NCI-H460 (cell line): ENCODE data around the gene ACACB. TPM values are rescaled to one million over a fixed set of nuclear protein-coding genes. Genes with fewer than 3 reads are reported as not detected.
"Not testable (repeated sequence)": the region's sequence is repeated elsewhere in the genome, so short reads cannot be mapped to it uniquely, and the experiment has no call there.

Source experiments
- DNase-seq: peaks from one replicate; pipeline ENCODE4 v3.0.0-alpha.2; 2016; ENCODE audit warnings: low read depth; ENCODE audit errors: extremely low read depth
- total RNA-seq: library from RNA; depleted of rRNA; stranded (reverse); fragments of >200 nt; shearing (Covaris generic); gene quantifications from 2 replicates; pipeline ENCODE4 v1.2.3, GENCODE V29; 2014

Gene ACACB
- total RNA-seq, 1 experiment from 2014 or later, result 2.5 TPM

- no peak for DNase-seq
Measured at GRCh38 chr12:109139360-109139759, 23.0 kb downstream of the ACACB start.

DNA sequence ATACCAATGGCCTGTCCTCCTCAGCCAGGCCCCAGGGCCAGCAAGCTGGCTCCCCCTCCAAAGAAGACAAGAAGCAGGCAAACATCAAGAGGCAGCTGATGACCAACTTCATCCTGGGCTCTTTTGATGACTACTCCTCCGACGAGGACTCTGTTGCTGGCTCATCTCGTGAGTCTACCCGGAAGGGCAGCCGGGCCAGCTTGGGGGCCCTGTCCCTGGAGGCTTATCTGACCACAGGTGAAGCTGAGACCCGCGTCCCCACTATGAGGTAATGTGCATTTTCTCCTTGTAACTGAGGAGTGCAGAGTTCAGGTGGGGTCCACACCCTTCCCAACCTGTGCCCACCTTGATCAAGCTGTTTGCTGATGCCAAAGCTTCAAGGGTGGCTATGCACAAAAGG, 23.4 kb downstream of the ACACB start:
- no peak for DNase-seq

- no peak for DNase-seq
Measured at GRCh38 chr12:109140560-109140959, 24.2 kb downstream of the ACACB start.

DNA sequence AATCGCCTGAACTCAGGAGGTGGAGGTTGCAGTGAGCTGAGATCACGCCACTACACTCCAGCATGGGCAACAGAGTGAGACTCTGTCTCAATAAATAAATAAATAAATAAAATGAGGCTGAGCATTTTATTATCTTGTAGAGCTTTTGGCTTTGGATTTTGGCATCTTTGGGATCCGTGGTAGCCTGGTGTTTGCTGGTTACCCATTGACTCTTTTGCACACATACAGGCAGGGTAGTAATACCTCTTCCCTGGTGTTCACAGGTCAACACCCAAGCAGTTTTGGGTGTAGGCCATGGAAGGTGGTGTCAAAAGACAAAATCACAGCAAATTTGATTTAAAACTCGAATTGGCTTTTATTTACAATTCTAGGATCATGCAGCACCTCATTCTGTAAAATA, 27.8 kb downstream of the ACACB start:
- no peak for DNase-seq

- not testable (repeated sequence) for DNase-seq
Measured at GRCh38 chr12:109147126-109147525, 30.7 kb downstream of the ACACB start.

DNA sequence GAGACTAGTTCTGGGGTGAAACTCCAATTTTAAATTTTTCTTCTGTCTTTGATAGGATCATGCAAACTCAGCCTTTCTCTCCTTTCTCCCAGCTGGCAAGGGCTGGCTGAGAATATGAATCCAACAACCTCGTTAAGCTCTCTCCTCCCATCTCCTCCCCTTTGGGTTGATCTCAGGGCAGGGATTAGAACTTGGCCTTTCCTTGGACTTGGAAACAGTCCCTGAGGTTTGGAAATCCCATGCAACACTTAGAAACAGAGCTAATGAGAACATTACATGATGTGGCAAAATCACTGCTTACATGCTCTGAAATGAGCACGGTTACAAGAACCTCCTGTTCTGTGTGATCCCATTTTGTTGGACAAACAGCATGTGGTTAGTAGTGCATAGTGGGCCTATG, 31.6 kb downstream of the ACACB start:
- DNase-seq, result no peak

DNA sequence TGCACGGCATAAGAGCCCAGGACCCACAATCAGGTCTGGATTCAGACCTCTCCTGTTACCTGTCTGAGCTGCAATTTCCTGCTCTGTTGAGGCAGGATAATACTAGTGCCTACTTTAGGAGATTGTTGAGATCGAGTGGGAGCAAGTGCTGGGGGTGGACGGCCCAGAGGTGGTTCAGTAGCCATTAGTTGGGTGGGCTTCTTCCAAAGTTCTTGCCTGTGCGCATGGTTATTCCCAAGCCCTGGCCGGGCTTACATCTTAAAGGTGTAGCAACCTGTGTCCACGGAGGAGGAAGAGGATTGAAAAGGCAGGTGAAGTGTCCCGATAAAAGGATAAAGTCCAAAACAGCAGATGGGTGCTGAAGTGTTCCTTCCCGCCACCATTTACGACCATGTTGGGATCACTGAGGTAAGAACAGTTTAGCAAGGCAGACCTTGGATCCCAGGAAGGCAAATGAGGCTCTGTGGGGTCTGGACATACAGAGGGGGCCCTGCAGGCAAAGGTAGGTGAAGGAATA, 33.8 kb downstream of the ACACB start:
- no peak for DNase-seq

- no peak for DNase-seq
Measured at GRCh38 chr12:109151457-109151856, 35.1 kb downstream of the ACACB start.

DNA sequence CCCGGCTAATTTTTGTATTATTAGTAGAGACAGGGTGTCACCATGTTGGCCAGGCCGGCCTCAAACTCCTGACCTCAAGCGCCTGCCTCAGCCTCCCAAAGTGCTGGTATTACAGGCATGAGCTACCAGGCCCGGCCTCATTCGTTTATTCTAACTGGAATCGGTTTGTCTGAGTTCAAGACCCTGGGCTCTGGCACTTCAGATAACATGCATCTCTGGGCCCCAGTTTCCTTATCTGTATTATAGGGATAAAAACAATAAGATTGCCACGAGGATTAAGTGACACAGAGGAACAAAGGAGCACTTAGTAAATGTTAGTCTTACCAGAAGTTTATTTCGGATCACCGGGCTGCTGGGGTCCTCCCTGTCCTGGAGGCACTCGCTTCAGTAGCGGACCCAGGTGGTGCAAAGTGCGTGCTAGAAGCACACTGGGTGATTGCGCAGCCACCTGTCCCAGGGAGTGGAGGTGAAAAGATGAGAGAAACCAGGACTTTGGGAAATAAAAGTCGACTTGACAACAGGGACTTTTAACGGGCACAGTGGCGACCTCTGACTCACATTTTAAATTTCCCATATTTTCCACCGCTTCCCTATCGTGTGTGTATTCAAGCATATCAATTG, 37.5 kb downstream of the ACACB start:
- no peak for DNase-seq

GRCh38 chr12:109154451-109155438, 38.4 kb downstream of the ACACB start:
- DNase-seq, result peak; percentile 69

- no peak for DNase-seq
Measured at GRCh38 chr12:109156036-109156435, 39.6 kb downstream of the ACACB start.

DNA sequence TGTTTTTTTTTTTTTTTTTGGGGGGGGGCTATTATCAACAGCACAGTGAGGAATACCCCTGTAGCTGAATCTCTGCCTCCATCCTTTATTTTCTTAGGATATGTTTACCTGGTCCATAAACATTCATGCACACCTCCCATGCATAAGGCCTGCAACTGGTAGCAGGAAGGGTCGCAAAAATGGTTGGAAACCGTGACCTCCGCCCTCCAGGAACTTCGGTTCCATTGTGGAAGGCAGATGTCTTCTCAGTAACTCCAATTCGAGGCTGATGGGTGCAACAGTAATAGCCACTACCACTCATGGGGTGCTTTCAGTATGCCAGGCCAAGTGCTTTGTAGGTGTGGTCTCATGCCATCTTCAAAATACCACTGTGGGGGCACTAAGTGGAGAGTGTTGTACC, 40.2 kb downstream of the ACACB start:
- DNase-seq, result no peak

GRCh38 chr12:109157986-109158385, 41.6 kb downstream of the ACACB start:
- no peak for DNase-seq

GRCh38 chr12:109160433-109160832, 44.0 kb downstream of the ACACB start:
- no peak for DNase-seq

GRCh38 chr12:109160873-109161272, 44.5 kb downstream of the ACACB start:
- no peak for DNase-seq

GRCh38 chr12:109162551-109162950, 46.2 kb downstream of the ACACB start:
- no peak for DNase-seq

DNA sequence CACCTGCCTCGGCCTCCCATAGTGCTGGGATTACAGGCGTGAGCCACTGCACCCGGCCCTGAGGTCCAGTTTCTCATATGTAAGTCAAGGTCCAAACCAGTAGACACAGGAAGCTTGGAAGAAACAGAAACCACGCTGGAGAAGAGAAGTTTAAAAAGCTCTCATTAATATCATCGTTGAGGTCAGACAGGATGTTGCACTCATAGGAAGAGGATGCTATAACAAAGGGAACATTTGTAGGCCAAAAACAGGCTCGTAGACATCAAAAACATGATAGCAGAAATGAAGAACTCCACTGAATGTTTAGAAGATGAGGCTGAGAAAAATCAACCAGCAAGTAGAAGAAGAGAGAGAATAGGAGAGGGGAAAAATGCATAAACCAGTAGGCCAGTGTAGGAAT, 46.8 kb downstream of the ACACB start:
- no peak for DNase-seq

- peak; percentile 6 for DNase-seq
Measured at GRCh38 chr12:109165599-109165998, 49.2 kb downstream of the ACACB start.

DNA sequence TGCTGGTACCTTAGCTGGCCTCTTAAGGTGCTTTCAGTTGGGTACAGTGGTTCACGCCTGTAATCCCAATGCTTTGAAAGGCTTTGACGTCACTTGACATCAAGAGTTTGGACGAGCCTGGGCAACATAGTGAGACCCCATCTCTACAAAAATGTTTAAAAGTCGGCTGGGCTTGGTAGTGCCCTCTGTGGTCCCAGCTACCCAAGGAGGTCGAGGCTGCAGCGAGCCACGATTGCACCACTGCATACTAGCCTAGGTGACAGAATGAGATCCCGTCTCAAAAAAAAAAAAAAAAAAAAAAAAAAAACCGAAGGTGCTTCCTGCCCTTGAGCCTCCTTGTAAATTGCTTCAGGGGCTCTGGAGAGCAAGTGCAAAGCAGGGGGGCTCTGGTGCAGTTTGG, 50.0 kb downstream of the ACACB start:
- DNase-seq, result no peak

DNA sequence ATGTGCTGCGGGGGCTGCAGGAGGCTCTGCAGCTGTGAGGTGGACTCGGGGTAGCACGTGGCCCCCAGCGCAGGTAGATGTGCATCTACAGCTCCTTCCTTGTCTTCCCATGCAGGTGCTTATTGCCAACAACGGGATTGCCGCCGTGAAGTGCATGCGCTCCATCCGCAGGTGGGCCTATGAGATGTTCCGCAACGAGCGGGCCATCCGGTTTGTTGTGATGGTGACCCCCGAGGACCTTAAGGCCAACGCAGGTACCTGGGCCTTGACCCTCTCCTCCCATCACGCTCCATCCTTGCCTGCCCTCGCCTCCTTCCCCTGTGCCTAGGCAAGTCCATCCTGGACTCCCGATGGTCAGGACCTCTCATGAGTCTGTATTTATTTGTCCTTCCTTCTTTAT, 51.4 kb downstream of the ACACB start:
- no peak for DNase-seq

DNA sequence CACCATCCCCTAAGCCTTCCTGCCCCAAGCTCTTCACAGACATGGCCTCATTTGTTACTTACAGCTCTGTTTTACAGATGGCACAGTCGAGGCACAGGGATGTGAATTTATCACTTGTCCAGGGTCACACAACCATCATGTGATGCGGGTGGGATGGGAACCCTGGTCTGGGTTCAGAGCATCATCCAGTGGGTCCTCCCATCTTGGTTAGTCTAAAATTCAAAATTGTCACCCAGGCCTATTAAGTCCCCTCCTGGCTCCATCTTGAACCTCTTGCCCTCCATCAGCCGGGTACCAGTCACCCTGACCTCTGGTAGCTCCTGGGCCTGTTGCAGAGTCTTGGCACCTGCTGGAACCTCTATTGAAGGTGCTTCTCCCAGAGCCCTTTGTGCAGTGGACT, 52.9 kb downstream of the ACACB start:
- DNase-seq, result no peak

- no peak for DNase-seq
Measured at GRCh38 chr12:109169686-109170085, 53.3 kb downstream of the ACACB start.
